HepG2 (cell line): ENCODE data around the gene ZMIZ1. TPM values are rescaled to one million over a fixed set of nuclear protein-coding genes. Genes with fewer than 3 reads are reported as not detected.

Source experiments
- CCAR2 ChIP-seq: fragments of 200-400 bp; formaldehyde crosslinking; optimal IDR thresholded peaks from 2 replicates; pipeline ENCODE3; 2018; ENCODE audit warnings: low read depth, mild to moderate bottlenecking, low read length, moderate library complexity
- DNMT3B ChIP-seq: conservative IDR thresholded peaks from 2 replicates; pipeline ENCODE4 v1.6.1; 2016; ENCODE audit warnings: missing biosample characterization, control low read depth
- GLI4 ChIP-seq: sonication (generic); formaldehyde crosslinking; IDR thresholded peaks from 2 replicates; pipeline ENCODE4 v1.5.1; 2020; ENCODE audit warnings: missing genetic modification reagents, mild to moderate bottlenecking, moderate library complexity, borderline replicate concordance
- GTF2F1 ChIP-seq: fragments of 150-350 bp; IDR thresholded peaks from 2 replicates; pipeline ENCODE4 v1.6.1; 2014; ENCODE audit warnings: low read length
- HNRNPH1 ChIP-seq: fragments of 200-400 bp; formaldehyde crosslinking; optimal IDR thresholded peaks from 2 replicates; pipeline ENCODE3; 2017; ENCODE audit warnings: mild to moderate bottlenecking, low read depth, low read length
- HOXA3 ChIP-seq: sonication (generic); formaldehyde crosslinking; IDR thresholded peaks from 2 replicates; pipeline ENCODE4 v1.5.0; 2020; ENCODE audit warnings: missing genetic modification reagents
- SMAD1 ChIP-seq: sonication (generic); formaldehyde crosslinking; IDR thresholded peaks from 2 replicates; pipeline ENCODE4 v1.4.0; 2020; ENCODE audit warnings: missing genetic modification reagents, low read depth, mild to moderate bottlenecking, borderline replicate concordance
- SNAI1 ChIP-seq: sonication (generic); formaldehyde crosslinking; IDR thresholded peaks from 2 replicates; pipeline ENCODE4 v1.5.0; 2020; ENCODE audit warnings: mild to moderate bottlenecking, missing genetic modification reagents, borderline replicate concordance
- ZNF274 ChIP-seq: sonication (generic); formaldehyde crosslinking; IDR thresholded peaks from 2 replicates; pipeline ENCODE4 v1.5.1; 2020; ENCODE audit warnings: mild to moderate bottlenecking, missing genetic modification reagents
- ZNF564 ChIP-seq: sonication (generic); formaldehyde crosslinking; IDR thresholded peaks from 2 replicates; pipeline ENCODE4 v1.8.1; 2023; ENCODE audit warnings: mild to moderate bottlenecking, missing genetic modification reagents
- polyA plus RNA-seq, 8 experiments: library from polyadenylated mRNA; depleted of rRNA in 3 of 8; stranded (reverse) in 7 of 8; unstranded in 1 of 8; fragments of >200 nt; fragmentation: Illumina TruSeq in 4 of 8; extraction: Trizol in 4 of 8; gene quantifications; 2 replicates each; pipeline versions ENCODE4 v1.2.1 to v1.2.3, GENCODE V29; 2011 to 2016; ENCODE audit warnings: low read depth in 4 of 8, missing spikeins in 1 of 8, mixed read lengths in 1 of 8; ENCODE audit not compliant: insufficient read depth in 1 of 8
- total RNA-seq, 5 experiments: library from RNA; depleted of rRNA; stranded (reverse); fragments of >200 nt; fragmentation: Illumina TruSeq; extraction: Trizol; gene quantifications; 2 replicates each; pipeline ENCODE4 v1.2.3, GENCODE V29; 2016; ENCODE audit warnings: low read depth in 1 of 5
- TF ChIP-seq, protein P1 (sequence below): IDR thresholded peaks from 2 replicates; pipeline ENCODE4 v1.6.1; 2016; ENCODE audit warnings: missing biosample characterization, missing genetic modification reagents, low read depth
- TF ChIP-seq, protein P2 (sequence below): sonication (generic); formaldehyde crosslinking; IDR thresholded peaks from 2 replicates; pipeline ENCODE4 v1.4.0; 2020; ENCODE audit warnings: missing genetic modification reagents
- TF ChIP-seq, protein P3 (sequence below): sonication (generic); formaldehyde crosslinking; IDR thresholded peaks from 2 replicates; pipeline ENCODE4 v1.5.0; 2020; ENCODE audit warnings: mild to moderate bottlenecking, missing genetic modification reagents
- TF ChIP-seq, protein P4 (sequence below): sonication (generic); formaldehyde crosslinking; IDR thresholded peaks from 2 replicates; pipeline ENCODE4 v1.5.1; 2020; ENCODE audit warnings: missing genetic modification reagents, mild to moderate bottlenecking, borderline replicate concordance

Gene ZMIZ1
- total and polyA plus RNA-seq, 2 of the 13 experiments (the other 11 are each of a cell fraction or from before 2014, with no cell fraction given) = 5.3 to 10.2 TPM

DNA sequence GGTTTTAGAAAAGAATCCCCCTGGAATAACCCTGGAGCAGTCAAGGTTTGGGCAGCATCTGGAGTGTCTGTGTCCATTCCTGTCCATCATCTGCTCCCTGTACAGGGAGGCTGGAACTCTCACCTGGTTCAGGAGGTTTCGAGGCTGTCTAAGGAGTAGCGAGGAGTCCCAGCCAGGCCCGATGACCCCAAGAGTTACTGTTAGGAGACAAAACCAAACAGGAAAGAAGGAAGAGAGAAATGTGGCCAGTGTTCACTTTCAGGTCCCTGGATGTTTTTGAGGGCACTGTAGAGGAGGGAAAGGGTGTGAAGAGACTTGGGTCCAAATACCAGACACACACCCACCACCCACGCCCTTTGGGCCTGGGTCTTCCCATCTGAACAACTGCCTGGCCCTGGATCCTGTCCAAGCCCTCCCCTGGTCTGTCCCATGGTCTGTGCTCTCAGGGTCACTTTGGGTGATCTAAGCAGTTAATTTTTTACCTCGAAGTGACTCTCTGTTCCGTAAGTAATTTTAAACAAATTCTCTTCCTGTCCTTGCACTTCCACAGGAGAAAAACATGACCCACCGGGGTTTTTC lies 117.1 kb downstream of the ZMIZ1 start (continued):
- TF ChIP-seq, protein P1, sequence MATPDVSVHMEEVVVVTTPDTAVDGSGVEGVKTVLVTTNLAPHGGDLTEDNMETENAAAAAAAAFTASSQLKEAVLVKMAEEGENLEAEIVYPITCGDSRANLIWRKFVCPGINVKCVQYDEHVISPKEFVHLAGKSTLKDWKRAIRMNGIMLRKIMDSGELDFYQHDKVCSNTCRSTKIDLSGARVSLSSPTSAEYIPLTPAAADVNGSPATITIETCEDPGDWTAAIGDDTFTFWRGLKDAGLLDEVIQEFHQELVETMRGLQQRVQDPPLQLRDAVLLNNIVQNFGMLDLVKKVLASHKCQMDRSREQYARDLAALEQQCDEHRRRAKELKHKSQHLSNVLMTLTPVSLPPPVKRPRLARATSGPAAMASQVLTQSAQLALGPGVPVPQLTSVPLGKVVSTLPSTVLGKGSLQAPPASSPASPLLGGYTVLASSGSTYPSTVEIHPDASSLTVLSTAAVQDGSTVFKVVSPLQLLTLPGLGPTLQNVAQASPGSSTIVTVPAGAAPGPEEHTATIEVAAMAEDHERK = no peak
- TF ChIP-seq GTF2F1 = no peak
- TF ChIP-seq SNAI1 (CRISPR knock-in tag) = no peak
- TF ChIP-seq, protein P2, sequence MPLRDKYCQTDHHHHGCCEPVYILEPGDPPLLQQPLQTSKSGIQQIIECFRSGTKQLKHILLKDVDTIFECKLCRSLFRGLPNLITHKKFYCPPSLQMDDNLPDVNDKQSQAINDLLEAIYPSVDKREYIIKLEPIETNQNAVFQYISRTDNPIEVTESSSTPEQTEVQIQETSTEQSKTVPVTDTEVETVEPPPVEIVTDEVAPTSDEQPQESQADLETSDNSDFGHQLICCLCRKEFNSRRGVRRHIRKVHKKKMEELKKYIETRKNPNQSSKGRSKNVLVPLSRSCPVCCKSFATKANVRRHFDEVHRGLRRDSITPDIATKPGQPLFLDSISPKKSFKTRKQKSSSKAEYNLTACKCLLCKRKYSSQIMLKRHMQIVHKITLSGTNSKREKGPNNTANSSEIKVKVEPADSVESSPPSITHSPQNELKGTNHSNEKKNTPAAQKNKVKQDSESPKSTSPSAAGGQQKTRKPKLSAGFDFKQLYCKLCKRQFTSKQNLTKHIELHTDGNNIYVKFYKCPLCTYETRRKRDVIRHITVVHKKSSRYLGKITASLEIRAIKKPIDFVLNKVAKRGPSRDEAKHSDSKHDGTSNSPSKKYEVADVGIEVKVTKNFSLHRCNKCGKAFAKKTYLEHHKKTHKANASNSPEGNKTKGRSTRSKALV (CRISPR knock-in tag) = no peak
- TF ChIP-seq, protein P3, sequence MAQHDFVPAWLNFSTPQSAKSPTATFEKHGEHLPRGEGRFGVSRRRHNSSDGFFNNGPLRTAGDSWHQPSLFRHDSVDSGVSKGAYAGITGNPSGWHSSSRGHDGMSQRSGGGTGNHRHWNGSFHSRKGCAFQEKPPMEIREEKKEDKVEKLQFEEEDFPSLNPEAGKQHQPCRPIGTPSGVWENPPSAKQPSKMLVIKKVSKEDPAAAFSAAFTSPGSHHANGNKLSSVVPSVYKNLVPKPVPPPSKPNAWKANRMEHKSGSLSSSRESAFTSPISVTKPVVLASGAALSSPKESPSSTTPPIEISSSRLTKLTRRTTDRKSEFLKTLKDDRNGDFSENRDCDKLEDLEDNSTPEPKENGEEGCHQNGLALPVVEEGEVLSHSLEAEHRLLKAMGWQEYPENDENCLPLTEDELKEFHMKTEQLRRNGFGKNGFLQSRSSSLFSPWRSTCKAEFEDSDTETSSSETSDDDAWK (CRISPR knock-in tag) = no peak
- no peak for TF ChIP-seq HNRNPH1
- peak; percentile 73; the same call in 1 of the 2 replicates for TF ChIP-seq HOXA3
- TF ChIP-seq, protein P4, sequence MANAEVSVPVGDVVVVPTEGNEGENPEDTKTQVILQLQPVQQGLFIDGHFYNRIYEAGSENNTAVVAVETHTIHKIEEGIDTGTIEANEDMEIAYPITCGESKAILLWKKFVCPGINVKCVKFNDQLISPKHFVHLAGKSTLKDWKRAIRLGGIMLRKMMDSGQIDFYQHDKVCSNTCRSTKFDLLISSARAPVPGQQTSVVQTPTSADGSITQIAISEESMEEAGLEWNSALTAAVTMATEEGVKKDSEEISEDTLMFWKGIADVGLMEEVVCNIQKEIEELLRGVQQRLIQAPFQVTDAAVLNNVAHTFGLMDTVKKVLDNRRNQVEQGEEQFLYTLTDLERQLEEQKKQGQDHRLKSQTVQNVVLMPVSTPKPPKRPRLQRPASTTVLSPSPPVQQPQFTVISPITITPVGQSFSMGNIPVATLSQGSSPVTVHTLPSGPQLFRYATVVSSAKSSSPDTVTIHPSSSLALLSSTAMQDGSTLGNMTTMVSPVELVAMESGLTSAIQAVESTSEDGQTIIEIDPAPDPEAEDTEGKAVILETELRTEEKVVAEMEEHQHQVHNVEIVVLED (CRISPR knock-in tag) = no peak
- no peak for TF ChIP-seq DNMT3B (CRISPR knock-in tag)
- no peak for TF ChIP-seq ZNF564
- TF ChIP-seq SMAD1 (CRISPR knock-in tag) = no peak
- no peak for TF ChIP-seq CCAR2
- no peak for TF ChIP-seq GLI4 (CRISPR knock-in tag)
- no peak for TF ChIP-seq ZNF274 (CRISPR knock-in tag)
